ENCODE results near the gene APIP.

APIP gene

DNA sequence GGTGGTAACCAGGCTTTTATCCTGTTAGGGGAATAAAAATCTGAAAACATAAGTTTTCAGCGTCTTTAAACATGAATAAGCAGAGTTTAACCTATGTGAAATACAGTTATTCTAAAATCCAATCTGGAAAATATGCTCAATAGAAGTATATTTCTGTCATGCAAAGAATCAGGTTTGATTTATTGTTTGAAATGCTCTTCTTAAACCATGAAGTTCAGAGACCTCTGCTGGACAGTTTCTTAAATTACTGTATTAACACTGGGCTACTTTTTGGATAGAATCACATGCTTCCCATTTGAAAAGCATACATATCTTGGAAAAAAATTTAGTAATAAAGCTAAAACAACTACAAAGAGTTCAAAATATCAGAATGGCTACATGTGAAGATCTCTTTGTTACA is 25.4 kb downstream of the APIP start:
- TF ChIP-seq, protein P1, sequence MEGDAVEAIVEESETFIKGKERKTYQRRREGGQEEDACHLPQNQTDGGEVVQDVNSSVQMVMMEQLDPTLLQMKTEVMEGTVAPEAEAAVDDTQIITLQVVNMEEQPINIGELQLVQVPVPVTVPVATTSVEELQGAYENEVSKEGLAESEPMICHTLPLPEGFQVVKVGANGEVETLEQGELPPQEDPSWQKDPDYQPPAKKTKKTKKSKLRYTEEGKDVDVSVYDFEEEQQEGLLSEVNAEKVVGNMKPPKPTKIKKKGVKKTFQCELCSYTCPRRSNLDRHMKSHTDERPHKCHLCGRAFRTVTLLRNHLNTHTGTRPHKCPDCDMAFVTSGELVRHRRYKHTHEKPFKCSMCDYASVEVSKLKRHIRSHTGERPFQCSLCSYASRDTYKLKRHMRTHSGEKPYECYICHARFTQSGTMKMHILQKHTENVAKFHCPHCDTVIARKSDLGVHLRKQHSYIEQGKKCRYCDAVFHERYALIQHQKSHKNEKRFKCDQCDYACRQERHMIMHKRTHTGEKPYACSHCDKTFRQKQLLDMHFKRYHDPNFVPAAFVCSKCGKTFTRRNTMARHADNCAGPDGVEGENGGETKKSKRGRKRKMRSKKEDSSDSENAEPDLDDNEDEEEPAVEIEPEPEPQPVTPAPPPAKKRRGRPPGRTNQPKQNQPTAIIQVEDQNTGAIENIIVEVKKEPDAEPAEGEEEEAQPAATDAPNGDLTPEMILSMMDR (IDR thresholded peaks at IDR 0.05; ENCODE audit: low read depth, low read length, missing control alignments): no peak
- no peak overlapping the region for H3K4me3 ChIP-seq (replicated peaks; ENCODE audit: low read depth, low read length)
- DNase-seq (ENCODE audit: extremely low read depth, low read depth): peak; percentile 10

DNA sequence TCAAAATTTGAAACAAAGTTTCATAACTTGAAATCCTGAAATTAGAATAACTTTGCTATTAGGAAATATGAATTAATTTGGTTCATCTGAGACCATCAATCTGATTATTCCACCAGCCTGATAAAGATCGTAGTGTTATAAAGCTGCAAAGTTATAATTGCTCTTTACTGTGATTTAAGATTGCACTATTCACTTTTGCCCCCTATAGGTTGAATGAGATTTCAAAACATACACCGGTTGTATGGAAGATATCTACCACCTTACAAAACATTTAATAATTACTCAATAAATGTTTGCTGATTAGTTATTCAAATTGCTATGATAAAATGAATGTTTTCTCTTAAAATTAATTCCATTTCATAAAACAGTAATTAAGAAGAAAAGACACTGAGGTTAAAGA is 26.1 kb downstream of the APIP start:
- H3K4me3 ChIP-seq (replicated peaks; ENCODE audit: low read depth, low read length): no peak overlapping the region
- TF ChIP-seq, protein P1 (IDR thresholded peaks at IDR 0.05; ENCODE audit: low read depth, low read length, missing control alignments): no peak
- DNase-seq (ENCODE audit: extremely low read depth, low read depth): no peak

DNA sequence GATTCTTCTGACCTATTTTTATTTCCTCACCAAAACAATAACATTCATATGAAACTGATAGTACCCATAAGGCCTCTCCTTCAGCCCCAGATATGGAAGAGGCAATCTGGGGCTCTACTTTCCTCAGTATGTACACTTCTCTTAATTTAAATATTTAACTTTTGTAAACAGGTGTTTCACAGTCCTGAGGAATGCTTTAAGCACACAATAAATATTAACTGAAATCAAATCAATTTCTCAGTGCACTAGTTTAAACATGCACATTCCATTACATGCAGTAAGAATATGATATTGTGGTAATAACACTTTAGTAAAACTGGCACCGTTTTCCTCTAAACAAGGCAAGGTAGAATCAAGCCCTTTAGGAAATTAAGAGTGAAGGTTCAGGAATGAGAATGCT is 28.9 kb downstream of the APIP start:
- TF ChIP-seq, protein P1 (IDR thresholded peaks at IDR 0.05; ENCODE audit: low read depth, low read length, missing control alignments): no peak
- DNase-seq (ENCODE audit: extremely low read depth, low read depth): no peak
- H3K4me3 ChIP-seq (replicated peaks; ENCODE audit: low read depth, low read length): no peak overlapping the region

DNA sequence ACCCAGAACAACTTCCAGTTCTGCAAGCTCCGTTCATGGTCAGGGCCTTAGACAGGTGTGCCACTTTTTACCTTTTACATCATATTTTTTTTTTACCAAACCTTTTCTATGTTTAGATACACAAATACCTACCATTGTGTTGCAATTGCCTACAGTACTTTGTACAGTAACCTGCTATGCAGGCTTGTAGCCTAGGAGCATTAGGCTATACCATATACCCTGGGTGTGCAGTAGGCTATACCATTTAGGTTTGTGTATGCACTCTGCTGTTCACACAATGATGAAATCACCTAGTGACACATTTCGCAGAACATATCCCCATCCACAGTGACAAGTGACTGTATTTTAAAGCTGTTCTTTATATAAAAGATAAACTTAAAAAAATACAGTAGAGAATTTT is 29.6 kb downstream of the APIP start:
- DNase-seq (ENCODE audit: extremely low read depth, low read depth): no peak
- TF ChIP-seq, protein P1 (IDR thresholded peaks at IDR 0.05; ENCODE audit: low read depth, low read length, missing control alignments): no peak
- H3K4me3 ChIP-seq (replicated peaks; ENCODE audit: low read depth, low read length): no peak overlapping the region

DNA sequence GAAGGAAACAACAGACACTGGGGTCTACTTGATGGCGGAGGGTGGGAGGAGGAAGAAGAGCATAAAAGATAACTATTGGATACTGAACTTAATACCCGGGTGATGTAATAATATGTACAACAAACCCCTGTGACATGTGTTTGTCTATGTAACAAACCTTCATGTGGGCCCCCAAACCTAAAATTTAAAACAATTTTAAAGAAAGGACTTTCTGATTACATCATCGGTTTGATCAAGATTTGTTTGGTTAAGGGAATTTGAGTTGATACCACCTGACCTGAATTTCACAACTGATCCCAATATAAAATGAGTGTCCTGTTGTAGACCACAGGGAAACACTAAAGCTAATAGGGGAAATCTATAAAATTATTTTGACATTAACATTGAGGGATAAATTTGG is 34.3 kb downstream of the APIP start:
- TF ChIP-seq, protein P1 (IDR thresholded peaks at IDR 0.05; ENCODE audit: low read depth, low read length, missing control alignments): no peak
- no peak for DNase-seq (ENCODE audit: extremely low read depth, low read depth)
- H3K4me3 ChIP-seq (replicated peaks; ENCODE audit: low read depth, low read length): no peak overlapping the region

DNA sequence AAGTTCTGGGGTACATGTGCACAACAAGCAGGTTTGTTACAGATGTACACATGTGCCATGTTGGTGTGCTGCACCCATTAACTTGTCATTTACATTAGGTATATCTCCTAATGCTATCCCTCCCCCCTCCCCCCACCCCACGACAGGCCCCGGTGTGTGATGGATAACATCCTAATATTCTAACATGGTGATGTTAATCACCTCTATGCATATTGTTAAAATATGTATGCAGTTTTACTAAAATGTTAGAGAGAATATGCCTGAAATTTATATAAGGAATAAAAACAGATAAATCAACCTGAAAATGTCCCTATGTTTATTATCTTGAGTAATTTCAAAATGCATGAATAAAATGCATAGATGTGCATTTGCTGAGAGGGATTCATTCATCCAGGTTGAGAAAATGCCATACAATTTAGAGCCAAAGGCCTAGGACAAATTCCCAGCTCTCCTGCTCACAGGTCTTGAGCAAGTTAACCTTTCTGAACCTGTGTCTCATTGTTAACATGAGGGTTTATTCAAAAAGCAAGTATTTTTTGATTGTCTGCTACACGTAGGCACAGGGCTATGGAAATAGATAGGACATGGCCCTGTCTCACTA is 38.7 kb downstream of the APIP start:
- TF ChIP-seq, protein P1 (IDR thresholded peaks at IDR 0.05; ENCODE audit: low read depth, low read length, missing control alignments): no peak
- no peak overlapping the region for H3K4me3 ChIP-seq (replicated peaks; ENCODE audit: low read depth, low read length)
- DNase-seq (ENCODE audit: extremely low read depth, low read depth): no peak

DNA sequence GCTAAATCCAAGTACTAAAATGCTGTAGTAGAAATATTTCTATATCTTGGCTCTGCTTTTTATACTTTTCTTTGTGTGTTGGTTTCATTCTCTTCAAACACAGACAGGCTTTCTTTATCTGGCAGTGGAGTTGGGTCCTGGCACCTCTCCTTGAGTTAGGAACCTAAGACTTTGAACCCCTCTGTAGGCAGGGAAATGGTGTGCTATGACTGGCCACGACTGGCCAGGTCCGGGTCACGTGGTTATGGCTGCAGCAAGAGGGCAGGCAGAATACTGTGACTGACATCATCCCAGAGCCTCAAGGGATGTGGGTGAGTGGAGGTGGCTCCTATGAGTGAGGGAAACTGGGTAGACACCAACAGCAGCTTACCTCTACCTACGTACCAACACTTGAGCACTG is 42.0 kb downstream of the APIP start:
- TF ChIP-seq, protein P1 (IDR thresholded peaks at IDR 0.05; ENCODE audit: low read depth, low read length, missing control alignments): no peak
- H3K4me3 ChIP-seq (replicated peaks; ENCODE audit: low read depth, low read length): no peak overlapping the region
- no peak for DNase-seq (ENCODE audit: extremely low read depth, low read depth)

All from HFF-Myc (cell line).